SH-SY5Y (cell line): ENCODE data around the gene KCNQ4.

Experiments used
- GATA2 ChIP-seq: IDR thresholded peaks from 2 replicates; pipeline ENCODE4 v1.6.1; 2011; ENCODE audit warnings: mild to moderate bottlenecking, low read depth, low read length
- GATA3 ChIP-seq: IDR thresholded peaks from 2 replicates; pipeline ENCODE4 v1.6.1; 2011; ENCODE audit warnings: low read depth, mild to moderate bottlenecking, low read length, moderate library complexity

DNA sequence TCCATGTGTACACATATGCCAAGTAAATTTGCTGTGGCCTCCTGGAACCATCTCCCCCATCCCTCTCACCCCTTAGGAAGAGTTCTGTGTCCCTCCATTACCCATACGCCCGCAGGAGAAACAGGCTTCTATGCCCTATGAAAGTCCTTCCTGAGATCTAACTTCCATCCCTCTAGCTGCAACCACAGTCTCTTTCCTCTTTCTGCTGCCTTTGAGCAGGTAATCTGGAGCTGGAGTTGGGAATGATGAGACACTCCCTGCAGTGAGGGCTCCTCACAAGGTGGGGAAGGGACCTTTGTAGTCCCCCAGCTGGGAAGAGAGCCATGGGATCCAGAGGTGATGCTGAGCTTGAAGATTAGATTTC lies 2.0 kb upstream of the KCNQ4 start:
- TF ChIP-seq GATA3 (no peak), GATA2 (no peak)
